GM04504 (cell line): ENCODE measurements around the gene MYO1H.
A peak's percentile ranks its signal among the peaks of the same experiment; 100 is the strongest.

ENCODE experiments used
- DNase-seq: peaks from one replicate; pipeline ENCODE4 v3.0.0-alpha.2; 2012; ENCODE audit warnings: low read depth

Gene MYO1H

DNA sequence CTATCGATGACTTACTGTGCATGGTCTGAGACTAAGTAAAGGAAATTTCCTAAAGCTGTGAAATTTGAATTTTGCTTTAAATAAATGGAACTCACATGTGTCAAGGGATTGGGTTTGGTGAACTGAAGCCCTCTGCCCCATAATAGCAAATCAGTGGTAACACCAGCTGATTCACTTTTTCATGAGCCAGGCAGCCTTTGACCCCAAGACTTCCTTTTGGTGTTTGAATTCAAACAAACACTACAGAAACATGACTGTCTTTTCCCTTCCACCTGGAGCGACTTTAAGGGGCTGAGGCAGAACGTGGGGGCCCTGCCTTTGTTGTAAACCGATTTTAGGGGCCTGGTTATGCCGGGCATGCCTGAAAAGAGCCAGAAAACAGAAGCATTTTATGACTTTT, 100.6 kb downstream of the MYO1H start:
- DNase-seq: no peak

DNA sequence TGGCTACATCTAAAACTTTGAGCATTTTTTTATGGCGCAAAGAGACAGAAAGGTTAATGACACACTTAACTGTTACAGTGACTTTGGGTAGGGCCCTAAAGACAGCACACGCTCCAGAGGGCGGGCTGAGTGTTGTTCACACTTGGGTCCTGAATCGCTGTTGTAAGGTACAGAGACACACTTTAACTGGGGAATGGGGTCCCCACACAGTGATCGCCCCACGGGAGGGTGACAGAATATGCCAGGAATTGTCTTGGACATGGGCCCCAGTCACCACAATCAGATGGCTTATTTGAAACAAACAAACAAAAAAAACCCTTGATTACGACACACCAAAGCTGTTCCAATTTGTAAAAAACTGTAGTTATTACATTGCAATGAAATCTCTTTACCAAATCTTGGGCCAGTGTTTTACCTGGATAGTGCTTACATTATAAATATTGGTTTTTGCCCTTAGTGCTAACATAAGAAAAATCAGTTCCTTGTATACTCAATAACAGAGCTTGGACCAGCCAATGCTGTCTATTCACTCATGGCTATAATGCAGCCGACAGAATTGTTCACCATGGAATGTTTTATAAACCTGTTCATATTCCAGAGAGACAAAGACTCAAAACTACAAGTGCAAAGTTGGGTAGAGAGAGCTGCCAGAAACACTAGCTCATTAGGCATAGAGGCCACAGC, 101.1 kb downstream of the MYO1H start:
- DNase-seq: no peak

DNA sequence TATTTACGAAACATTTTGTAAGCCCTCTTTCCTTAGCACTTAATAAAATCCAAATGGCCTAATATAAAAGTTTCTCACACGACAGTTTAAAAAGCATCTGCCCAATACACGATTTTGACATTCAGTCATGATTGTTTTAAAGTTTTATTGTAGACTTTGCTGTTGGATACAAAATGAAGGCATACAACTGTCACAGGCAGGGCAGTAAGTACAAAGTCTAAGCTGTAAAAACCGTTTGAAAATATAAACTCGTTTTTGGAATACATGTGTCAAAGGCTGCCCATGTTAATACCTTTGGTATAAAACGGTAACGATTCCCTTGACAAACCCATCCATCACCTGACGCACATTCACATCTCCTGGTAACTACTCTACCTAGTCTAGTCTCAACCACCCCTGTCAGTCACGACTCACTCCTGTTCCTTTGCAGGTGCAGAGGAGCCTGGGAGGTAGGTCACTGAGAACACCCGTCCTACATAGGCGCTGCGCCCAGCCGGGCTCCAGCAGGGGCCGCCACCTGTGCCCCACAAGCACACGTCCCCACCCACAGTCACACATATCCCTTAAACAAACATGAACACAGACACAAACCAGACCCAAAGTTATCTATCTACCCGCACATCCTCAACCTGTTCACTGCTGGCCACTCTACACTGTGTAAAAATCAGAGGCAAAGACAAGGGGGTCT, 102.3 kb downstream of the MYO1H start:
- no peak for DNase-seq

DNA sequence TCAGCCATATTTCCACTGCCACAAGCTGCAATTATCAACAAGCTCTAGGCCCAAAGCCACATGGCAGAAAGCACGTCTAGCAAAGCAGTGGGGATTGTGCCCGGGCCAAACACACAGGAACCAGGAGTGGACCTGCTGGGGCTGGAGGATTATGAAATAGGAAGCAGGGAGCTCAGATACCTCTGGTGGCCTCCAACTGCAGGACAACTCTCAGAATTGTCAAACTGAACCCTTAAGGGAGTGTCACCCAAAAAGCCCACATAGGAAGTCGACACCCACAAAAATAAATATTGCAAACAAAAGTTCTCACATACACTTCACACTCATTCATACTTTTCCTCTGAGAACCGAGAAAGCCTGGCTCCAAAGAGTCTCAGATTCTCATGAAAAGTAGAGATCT, 103.3 kb downstream of the MYO1H start:
- DNase-seq: no peak

DNA sequence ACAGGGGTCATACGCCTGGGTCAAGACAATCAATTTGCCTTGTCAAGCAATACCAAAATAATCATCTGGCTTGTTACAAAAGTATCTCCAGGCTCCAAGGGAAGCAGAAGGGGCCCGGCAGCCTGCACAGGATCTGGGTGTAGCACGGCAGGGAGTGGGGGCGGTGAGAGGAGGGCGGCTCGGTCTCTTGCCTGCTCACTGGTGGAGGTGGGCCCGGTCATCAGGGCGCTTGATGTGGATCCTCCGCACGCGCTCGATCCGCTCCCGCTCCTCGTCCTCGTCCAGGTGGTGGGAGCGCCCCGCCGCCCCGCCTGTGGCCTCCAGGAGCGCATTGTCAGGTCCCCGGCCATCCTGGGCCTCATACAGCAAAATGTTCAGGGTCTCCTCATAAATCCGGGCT, 103.7 kb downstream of the MYO1H start:
- DNase-seq: no peak

DNA sequence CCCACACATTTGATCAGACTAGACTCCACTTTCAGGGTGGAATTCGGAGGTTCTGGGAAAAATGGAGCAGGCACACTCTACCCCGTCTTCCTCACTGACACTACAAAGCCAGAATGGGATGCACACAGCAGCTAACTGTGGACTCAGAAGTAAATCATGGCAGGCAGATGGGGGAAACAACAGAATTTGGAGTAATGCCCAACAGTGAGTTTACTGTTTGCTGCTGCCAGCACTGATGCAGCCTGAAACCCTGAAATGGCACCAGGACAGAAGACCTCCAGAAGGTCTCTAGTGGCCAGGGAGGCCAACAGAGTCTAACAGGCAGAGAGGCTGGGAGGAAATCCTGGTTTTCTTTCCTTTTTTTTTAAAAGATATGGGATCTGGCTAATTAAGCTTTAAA, 104.8 kb downstream of the MYO1H start:
- DNase-seq: no peak

DNA sequence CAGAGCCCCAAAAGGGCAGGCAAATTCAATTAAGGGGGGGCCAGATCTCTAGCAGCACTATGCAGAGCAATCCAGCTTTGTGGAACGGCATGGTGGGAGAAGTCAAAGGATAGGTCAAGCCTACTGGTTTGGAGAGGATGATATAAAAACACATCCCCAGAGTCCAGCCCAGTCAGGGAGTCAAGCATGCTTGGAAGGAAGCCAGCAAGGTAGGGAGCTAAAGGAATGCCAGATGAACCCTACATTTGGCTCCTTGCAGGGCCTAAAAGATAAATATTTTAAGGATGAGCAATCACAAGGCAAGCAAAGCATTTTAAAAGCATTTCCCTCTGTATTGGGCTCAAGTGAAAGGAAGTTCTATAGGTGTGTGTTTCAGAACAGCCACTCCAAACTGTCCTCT, 108.0 kb downstream of the MYO1H start:
- no peak for DNase-seq

DNA sequence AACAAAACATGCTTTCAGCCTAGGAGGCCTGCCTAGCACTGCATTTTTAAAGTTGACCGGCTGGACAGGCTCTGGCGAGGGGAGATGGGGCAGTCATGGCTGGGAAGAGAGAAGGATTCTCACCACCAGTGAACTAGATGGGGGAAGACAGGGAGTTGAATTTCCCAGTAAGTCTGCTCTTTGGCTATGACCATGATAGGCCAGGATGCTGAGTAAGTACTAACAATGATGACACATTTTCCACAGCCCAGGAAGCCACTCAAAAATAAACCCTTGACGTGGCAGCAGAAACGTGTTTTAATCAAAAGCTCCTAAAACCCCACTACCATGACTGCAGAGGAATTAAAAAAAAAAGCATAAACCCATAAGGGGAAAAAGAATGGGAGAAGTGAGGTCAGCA, 110.4 kb downstream of the MYO1H start:
- DNase-seq: no peak

DNA sequence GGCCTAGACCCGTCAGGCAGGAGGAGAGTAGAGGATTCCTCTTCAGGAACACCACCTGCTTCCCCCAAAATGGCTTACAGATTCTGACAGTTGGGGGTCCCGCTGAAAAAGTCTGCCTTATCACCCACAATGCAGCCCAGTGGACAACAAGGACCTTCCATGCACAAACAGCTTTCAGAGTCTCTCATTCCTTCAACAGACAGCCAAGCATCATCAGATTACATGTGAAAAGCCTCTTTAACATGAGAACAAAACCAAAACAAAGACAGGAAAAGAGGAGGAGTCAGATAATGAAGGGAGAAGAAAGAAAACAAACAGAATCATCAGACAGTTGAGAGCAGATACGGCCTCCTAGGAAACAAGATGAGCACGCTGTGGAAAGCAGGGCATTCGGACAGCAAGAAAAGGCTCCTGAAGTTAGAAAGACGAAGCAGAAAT, 111.1 kb downstream of the MYO1H start:
- DNase-seq: no peak

DNA sequence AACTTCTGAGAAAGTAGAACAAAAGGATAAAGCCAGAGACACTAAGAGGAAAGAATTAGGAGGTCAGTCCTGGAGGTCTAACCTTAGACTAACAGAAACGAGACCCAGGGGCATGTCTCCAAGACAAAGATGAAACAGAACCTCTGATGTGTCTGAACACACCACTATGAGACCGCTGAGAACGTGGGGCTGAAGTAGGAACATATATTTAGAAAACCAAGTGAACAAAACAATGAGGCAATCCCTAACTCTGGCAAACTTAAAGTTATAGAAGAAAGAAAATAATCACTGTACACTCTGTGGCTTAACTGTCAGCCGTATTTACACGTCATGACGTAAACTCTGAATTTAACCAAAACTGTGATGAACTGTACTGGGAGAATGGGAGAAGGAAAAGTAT, 111.5 kb downstream of the MYO1H start:
- DNase-seq: no peak

DNA sequence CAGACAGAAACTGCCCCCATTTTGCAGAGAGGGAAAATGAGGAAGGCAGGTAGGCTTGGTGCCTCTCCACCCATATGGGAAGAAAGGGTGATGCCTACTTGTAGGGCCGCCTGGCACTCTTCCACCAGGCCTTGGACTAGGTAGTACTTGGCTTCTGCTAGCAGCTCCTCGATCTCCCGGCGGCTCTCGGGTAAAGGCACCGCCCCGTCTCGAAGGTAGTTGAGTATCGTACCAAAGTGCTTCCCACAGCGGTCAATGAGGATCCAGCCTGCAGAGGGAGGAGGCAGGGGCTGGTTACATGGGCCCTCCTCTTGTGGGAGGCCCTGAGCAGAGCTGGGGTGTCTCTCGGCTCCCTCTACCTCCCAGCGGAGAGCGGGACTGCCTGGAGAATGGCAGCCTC, 112.8 kb downstream of the MYO1H start:
- no peak for DNase-seq

DNA sequence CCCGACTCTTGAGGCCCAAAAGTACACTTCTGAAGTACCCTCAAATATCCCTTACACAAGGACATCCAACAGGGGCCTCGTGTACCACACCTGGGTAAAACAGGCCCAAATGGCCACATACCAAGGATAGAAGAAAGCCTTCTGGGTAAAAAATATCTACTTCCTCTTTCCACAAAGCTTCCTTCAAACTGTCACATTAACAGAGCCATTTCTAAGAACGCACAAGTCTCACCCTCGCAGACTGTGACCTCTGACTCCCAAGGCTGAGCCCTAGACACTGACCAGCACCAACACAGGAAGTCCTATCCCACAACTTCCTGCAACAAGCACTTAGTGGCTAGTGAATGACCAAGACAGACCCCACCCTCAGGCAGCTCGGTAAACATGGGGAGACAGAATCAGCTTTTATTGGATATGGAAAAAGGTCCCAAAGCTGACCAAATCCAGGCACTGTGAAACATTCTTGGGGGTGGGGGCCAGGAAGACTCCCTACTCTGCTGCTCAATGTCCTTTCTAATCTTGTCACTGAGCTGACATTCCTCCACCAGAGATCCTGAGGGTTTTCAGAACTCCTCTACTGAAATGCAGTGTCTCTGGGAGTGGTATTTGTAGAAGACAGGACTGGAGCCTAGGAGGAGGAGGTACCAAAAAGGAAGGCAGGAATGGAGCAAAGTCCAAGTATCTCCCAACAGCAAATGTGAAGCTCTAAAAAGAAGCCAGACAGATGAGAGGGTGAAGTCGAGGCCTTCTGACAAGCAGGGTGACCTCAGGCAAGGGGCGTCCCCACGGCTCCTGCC, 113.5 kb downstream of the MYO1H start:
- no peak for DNase-seq

DNA sequence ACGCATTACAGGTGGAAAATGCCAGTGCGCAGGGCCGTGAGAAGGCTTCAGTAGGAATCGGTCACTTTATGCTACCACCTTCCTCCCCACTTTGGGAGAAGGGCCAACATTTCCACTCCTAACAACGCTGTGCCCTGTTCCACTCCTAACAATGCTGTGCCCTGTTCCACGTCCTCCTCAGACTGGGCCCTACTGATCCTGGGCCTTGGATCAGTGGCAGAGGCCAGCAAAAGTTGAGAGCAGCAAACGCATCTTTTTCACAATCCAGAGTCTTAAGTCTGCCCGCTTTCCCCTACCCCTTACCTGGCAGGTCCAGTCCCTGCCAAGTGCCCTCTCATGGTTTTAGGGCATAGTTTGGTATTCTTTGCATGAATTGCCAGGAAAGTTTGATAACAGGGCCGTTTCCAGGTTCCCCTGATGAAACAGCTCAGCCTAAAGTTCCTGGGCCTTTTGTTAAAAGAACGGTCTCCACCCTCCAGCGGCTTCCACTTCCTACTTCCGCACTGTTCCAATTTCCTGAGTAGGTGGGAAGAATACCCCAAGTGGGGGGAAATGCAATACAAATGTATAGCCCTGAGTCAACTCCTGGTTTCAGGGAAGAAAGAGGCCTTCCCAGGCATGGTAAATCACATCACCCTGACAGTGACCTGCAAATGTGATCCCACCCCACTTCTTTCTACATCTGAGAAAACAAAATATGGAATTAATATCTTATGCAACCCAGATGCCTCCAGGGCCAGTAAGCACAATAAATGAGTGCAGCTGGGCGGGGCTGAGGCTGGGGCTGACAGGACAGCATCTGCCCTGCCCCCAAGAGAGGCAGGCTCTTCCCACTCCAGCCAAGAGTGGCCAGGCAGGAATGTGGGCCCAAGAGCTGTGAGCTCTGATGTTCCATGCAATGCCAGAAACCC, 114.4 kb downstream of the MYO1H start:
- peak; percentile 98 for DNase-seq

DNA sequence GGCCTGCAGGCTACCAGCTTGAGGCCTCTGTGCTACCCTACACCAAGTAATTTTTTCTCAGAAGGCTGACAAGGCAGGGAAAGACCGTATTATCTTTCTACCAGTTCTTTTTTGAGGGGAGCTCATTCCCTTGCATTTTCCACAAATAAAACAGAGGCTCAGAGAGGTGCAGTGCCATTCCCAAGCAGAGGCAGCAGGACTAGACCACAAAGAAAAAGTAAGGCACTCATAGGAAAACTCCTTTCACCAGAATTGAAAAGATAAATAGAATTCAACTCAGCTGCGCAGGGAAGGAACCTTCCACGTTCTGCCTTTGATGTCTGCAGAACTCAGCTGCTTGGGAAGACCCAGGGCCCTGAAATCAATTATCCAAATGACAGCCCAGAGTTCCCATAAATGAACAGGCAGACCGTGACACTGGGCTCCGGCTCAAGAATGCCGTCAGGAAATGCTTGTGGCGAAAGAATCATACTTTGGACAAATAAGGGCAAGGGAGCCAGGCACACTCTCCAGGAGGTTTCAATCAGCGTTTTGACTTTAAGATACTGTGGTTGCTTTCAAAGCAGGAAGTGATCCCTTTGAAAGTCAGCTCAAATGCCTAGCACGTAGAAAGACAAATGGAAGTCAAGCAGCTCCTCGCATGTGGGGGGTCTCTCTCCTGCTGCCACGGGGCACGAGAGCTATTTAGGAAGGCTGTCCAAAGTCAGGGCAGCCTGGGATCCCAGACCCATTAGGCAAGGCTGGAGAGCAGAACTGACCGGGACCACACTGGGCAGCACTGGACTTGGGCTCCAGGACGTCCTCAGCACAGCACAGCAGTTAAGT, 115.4 kb downstream of the MYO1H start:
- peak; percentile 97 for DNase-seq

DNA sequence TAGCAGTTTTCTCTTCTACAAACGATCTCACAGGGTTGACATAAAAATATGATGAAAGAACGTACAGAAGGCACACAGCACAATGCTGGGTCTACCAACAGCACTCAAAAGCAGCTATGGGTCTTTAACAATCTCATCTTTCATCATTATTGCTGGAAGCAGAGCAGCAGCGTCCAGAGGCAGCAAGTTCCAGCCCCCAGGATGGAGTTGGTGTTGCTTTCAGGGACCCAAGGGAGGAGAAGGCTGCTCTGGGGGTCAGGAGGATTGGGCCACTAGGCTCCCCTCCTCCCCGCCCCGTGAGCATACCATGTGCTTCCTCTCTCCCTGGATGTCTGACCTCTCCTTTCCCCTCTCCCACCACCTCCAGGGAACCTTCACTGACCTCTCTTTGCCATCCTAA, 116.1 kb downstream of the MYO1H start:
- no peak for DNase-seq

DNA sequence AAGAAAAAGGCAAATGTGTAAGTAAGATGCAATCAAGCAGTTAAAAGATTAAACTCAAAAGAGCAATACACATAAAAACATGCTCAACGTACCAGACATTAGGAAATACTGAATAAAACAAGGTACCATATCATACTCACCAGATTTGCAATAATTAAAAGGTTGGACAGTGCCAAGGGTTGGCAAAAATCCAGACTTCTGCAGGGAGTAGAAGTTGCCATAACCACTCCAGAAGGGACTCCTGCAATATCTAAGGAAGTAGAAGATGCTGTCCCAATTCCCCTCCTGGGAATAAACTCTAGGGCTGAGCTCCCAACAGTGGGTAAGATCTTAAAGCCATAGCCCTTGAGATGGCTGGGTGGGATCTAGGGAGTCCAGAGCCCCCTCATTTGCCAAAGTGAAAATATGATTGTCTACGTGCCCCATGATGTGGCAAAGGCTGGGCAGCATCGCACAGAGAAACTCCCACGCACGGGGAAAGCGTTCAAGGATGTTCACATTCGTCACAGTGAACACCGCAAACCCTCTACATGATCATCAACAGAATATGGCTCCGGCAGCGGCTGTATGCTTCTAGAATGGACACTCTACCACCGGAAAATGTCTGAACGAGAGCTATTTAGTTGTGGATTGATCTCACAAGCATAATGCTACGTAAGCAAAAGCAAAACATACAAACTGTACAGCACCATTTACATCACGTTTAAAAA, 117.1 kb downstream of the MYO1H start:
- no peak for DNase-seq

DNA sequence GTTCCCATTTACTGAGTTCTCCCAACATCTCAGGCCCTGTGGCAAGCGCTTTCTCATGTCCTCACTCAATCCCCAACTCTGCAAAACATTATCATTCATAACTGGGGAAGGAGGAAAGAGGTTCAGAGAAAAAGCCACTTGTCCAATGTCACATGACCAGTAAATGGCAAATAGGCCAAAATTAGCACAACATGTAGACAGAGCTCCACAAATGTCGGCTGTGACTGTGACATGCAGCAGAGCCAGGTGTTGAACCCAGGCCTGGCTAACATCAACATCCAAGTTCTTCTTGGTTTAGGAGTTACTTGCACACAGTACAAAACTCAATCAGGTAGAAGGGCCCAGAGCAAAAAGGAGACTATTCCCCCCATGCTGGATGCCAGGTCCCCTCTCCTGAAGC, 118.6 kb downstream of the MYO1H start:
- no peak for DNase-seq

DNA sequence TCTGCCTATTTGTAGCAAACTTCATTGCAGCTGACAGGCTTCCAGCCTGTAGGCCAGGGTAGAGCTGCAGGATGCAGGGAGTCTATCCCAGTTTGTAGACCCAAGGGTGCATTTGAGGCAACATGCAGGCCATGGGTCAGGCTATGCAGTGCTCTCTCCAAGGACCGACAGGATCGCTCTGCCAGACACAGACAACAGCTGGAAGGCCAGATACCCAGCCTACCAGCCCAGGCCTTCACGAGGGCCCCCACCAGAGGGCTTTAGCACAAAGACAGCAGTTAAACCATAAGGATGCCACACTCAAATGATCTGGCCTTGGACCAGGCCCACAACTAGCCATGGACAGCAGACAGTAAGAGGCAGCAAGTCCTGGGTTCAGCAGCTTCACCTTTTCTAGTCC, 119.1 kb downstream of the MYO1H start:
- no peak for DNase-seq

DNA sequence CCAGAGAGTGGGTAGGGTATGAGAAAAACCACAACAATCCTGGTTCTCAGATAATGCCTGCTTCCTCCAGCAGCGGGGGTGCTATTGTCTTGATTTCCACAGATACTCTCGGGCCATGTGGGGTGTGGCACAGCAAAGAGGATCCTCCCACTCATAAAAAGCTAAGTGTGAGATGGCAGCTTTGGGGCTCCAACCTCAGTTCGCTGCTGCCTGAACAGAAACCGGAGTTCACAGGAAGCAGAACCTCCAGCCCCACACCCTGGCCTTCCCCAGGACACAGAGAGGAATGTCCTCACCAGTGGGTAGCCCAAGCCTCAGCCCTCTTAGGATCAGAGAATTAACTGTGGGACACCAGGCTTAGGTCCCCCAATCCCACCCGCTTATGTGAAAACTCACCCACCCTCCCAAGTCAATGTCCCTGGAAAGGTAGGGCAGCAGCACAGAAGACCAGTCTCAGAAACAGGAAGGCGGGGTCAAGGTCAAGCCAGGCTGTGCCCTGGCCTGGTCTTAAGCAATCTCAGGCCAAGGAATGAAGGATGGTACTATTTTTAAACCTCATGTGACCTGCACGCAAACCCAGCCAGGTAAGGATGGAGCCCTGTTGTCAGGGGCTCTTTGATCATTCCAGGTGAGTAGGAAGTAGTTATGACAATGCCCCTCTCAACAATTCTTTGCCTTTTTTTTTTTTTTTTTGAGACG, 120.4 kb downstream of the MYO1H start:
- no peak for DNase-seq

DNA sequence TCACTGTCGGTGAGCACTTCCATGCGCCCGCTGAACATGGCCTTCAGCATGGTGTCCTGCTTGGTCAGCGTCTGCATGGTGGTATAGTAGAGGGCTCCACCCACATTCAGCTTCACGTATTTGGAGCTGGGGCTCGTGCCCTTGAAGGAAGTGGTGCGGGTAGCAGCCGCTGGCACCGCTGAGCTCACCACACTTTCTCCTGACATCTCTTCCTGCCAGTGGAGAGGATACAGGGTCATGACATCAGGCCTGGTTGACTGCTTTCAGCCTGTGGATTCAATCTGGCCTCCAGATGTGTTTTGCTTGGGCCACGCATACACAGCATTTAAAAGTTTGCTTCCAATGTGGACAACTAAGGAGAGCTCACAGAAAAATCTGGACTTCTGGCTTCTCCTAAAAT, 121.8 kb downstream of the MYO1H start:
- DNase-seq: peak; percentile 79
